ENCODE data around the gene FARP2.
"Not testable (repeated sequence)": the region's sequence is repeated elsewhere in the genome, so short reads cannot be mapped to it uniquely, and the experiment has no call there.

Gene FARP2

DNA sequence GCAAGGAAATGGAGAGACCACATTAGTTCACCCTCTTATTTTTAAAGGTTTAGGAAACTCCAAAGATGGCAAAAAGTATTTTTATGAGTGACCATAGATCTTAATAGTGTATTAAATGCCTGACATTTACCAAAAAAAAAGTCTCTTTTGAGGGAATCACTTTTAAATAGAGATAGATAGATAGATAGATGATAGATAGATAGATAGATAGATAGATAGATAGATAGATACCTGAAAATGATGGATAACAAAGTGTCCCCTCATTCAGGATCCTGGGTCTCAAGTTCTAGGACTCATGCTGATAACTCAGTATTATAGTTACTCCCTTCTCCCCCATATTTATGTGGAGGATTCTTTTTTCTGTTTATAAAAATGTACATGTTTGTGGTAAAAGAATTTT, 52.8 kb downstream of the FARP2 start:
- TF ChIP-seq, protein P1, sequence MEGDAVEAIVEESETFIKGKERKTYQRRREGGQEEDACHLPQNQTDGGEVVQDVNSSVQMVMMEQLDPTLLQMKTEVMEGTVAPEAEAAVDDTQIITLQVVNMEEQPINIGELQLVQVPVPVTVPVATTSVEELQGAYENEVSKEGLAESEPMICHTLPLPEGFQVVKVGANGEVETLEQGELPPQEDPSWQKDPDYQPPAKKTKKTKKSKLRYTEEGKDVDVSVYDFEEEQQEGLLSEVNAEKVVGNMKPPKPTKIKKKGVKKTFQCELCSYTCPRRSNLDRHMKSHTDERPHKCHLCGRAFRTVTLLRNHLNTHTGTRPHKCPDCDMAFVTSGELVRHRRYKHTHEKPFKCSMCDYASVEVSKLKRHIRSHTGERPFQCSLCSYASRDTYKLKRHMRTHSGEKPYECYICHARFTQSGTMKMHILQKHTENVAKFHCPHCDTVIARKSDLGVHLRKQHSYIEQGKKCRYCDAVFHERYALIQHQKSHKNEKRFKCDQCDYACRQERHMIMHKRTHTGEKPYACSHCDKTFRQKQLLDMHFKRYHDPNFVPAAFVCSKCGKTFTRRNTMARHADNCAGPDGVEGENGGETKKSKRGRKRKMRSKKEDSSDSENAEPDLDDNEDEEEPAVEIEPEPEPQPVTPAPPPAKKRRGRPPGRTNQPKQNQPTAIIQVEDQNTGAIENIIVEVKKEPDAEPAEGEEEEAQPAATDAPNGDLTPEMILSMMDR (IDR thresholded peaks at IDR 0.05; ENCODE audit: control insufficient read depth, extremely low read depth, insufficient read depth): no peak
- DNase-seq (ENCODE audit: low read depth): no peak
- H3K4me3 ChIP-seq (ENCODE audit: low read depth, low read length): no peak overlapping the region

DNA sequence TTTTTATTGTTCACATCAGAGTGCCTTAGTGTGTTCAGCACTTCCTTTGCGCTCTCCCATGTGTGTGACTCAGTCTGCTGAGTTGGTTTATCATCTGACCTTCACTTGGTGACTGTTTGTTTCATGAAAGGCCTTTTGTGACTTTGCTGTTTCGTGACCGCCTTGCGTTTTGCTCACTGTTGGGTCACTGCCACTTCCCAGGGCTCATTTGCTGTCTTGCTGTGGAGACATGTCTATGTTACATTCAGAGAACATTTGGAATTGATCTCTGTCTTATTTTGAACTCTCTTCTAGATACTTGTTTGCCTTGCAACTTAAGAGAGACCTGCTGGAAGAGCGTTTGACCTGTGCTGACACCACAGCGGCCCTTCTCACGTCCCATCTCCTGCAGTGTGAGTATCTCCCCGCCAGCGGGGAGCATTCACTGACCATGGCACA, 54.7 kb downstream of the FARP2 start:
- H3K4me3 ChIP-seq (ENCODE audit: low read depth, low read length): no peak overlapping the region
- DNase-seq (ENCODE audit: low read depth): no peak
- TF ChIP-seq, protein P1 (IDR thresholded peaks at IDR 0.05; ENCODE audit: control insufficient read depth, extremely low read depth, insufficient read depth): no peak

DNA sequence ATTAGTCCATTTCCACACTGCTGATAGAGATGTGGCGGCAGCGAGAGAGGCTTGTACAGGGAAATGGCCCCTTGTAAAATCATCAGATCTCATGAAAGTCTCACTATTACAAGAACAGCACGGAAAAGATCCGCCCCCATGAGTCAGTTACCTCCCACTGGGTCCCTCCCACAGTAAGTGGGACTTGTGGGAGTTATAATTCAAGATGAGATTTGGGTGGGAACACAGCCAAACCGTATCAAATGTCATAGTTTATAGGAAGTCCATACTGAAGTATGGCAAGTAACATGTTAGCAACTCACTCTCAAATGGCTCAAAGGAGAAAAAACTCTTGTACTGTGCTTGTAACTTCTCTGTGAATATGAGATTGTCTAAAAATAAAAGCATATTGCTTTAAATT, 56.1 kb downstream of the FARP2 start:
- TF ChIP-seq, protein P1 (IDR thresholded peaks at IDR 0.05; ENCODE audit: control insufficient read depth, extremely low read depth, insufficient read depth): no peak
- no peak overlapping the region for H3K4me3 ChIP-seq (ENCODE audit: low read depth, low read length)
- DNase-seq (ENCODE audit: low read depth): peak; percentile 75

DNA sequence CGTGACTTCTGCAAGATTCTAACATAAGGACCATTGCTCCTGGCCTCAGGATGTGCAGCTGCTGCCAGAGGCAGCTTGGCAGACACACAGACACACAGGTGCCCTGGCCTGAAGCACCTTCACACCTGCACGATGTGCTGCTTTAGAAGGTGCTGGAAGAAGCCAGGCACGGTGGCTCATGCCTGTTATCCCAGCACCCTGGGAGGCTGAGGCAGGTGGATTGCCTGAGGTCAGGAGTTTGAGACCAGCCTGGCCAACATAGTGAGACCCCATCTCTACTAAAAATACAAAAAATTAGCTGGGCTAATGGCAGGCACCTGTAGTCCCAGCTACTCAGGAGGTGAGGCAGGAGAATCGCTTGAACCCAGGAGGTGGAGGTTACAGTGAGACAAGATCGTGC, 57.4 kb downstream of the FARP2 start:
- DNase-seq (ENCODE audit: low read depth): not testable (repeated sequence)

DNA sequence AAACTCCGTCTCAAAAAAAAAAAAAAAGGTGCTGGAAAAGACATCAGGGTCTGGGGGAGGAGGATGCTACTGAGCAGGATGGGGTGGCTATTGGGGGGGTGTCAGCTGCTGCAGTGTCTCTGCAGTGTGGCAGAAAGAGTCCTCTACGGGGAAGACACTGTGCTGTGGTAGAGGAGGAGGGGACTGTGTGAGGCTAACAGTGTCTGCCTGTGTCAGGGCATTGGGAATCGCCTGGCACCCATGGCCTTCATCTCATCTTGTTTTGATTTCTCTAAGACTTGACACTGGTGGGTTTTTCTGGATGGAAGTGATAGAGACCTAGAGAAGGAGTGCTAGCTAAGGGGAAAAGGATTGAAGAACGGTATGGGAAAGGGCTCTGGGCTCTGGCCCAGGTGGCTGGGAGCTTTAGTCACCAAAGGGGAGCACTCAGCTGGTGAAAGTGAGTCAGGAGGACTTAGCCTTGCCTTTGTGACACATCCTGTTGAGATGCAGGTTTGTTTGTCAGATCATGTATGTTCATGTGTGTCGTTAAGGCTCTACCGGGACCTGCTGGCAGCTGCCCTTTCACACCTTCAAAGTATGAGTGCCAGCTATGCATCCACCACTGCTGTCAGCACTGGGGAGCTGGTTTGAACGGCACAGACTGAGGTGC, 58.0 kb downstream of the FARP2 start:
- no peak overlapping the region for H3K4me3 ChIP-seq (ENCODE audit: low read depth, low read length)
- no peak for DNase-seq (ENCODE audit: low read depth)

More for the DNA sequence above, 57.4 kb downstream of the FARP2 start:
- H3K4me3 ChIP-seq (ENCODE audit: low read depth, low read length): not testable (repeated sequence)

DNA sequence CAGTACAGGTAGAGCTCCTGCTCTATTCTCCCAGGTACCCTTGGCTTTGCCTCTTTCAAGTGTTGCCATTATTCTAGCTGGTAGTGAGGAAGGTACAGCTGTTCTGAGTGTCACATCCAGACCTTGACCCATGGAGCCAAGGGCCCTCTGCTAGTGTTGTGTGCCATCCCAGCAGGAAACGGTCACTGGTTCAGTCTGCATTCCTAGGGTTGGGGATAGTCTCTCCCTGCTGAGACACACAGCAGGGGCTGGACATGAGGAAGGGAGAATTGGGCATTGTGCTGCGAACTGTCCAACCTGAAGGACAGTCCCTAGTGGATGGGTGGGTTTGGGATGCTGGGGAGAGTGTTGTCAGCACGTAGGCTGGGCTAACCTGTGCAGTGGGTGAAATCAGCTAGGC, 59.1 kb downstream of the FARP2 start:
- H3K4me3 ChIP-seq (ENCODE audit: low read depth, low read length): no peak overlapping the region
- DNase-seq (ENCODE audit: low read depth): no peak
- TF ChIP-seq, protein P1 (IDR thresholded peaks at IDR 0.05; ENCODE audit: control insufficient read depth, extremely low read depth, insufficient read depth): no peak

More for the DNA sequence above, 58.0 kb downstream of the FARP2 start:
- TF ChIP-seq, protein P1 (IDR thresholded peaks at IDR 0.05; ENCODE audit: control insufficient read depth, extremely low read depth, insufficient read depth): no peak

DNA sequence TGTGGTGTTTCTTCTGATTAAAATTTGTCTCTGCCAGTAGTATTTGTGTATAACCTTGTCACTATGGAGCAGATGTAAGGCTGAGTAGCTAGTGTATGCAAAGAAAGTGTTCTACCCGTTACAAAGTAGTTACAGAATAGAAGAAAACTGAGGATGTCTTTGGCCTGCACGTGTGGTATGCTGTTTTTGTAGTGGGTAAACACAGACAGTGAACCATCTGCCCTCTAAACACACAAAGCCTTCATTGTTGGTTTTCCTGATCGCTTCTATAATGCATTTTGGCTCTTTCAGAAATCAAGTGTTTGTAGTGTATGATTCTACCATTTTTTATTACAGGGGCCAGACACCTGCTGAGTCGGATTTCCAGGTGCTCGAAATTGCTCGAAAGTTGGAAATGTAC, 61.5 kb downstream of the FARP2 start:
- H3K4me3 ChIP-seq (ENCODE audit: low read depth, low read length): no peak overlapping the region
- no peak for DNase-seq (ENCODE audit: low read depth)
- TF ChIP-seq, protein P1 (IDR thresholded peaks at IDR 0.05; ENCODE audit: control insufficient read depth, extremely low read depth, insufficient read depth): no peak

Data from LNCaP clone FGC (cell line).